ENCODE measurements around the gene TAF3.
"Not testable (repeated sequence)": the region's sequence is repeated elsewhere in the genome, so short reads cannot be mapped to it uniquely, and the experiment has no call there.

TAF3 gene

GRCh38 chr10:7818295-7819120 is at the start of gene TAF3:
TSS of gene TAF3 (plus strand) at chr10:7818505. CDS start at chr10:7818710, 205 bp downstream.
- FAIRE-seq (no peak), DNase-seq (ENCODE audit: insufficient read length, low spot score) (peak; percentile 49)
- TF ChIP-seq POLR2A (IDR thresholded peaks at IDR 0.05; ENCODE audit: low read depth, low read length): peak; percentile 82

- no peak for TF ChIP-seq POLR2A (IDR thresholded peaks at IDR 0.05; ENCODE audit: low read depth, low read length)
- FAIRE-seq (no peak), DNase-seq (ENCODE audit: insufficient read length, low spot score) (no peak)
Observed at GRCh38 chr10:7773845-7774801, 44.2 kb upstream of the TAF3 start.

GRCh38 chr10:7776777-7777176 is 41.5 kb upstream of the TAF3 start:
- FAIRE-seq (no peak), DNase-seq (ENCODE audit: insufficient read length, low spot score) (no peak)
- TF ChIP-seq POLR2A (IDR thresholded peaks at IDR 0.05; ENCODE audit: low read depth, low read length): no peak

- not testable (repeated sequence) for DNase-seq (ENCODE audit: insufficient read length, low spot score); FAIRE-seq
Observed at GRCh38 chr10:7782194-7782593, 36.1 kb upstream of the TAF3 start.

- DNase-seq (ENCODE audit: insufficient read length, low spot score): no peak
- TF ChIP-seq POLR2A (IDR thresholded peaks at IDR 0.05; ENCODE audit: low read depth, low read length): no peak
- FAIRE-seq: no peak
Observed at GRCh38 chr10:7786430-7786829, 31.9 kb upstream of the TAF3 start.

GRCh38 chr10:7787150-7787856 is 31.0 kb upstream of the TAF3 start:
- FAIRE-seq (no peak), DNase-seq (ENCODE audit: insufficient read length, low spot score) (no peak)
- no peak for TF ChIP-seq POLR2A (IDR thresholded peaks at IDR 0.05; ENCODE audit: low read depth, low read length)

GRCh38 chr10:7787857-7788638 is 30.3 kb upstream of the TAF3 start, which contains the start of the genes ATP5F1C and KIN:
TSS of gene ATP5F1C (plus strand) at chr10:7788177. CDS start at chr10:7788208, 31 bp downstream.
TSS of gene KIN (minus strand) at chr10:7787993. CDS start at chr10:7787933, 60 bp downstream.
- DNase-seq (ENCODE audit: insufficient read length, low spot score) (peak; percentile 78), FAIRE-seq (peak; percentile 77)
- TF ChIP-seq POLR2A (IDR thresholded peaks at IDR 0.05; ENCODE audit: low read depth, low read length): peak; percentile 94

- FAIRE-seq (no peak), DNase-seq (ENCODE audit: insufficient read length, low spot score) (no peak)
- TF ChIP-seq POLR2A (IDR thresholded peaks at IDR 0.05; ENCODE audit: low read depth, low read length): no peak
Observed at GRCh38 chr10:7788639-7789286, 29.5 kb upstream of the TAF3 start.

- no peak for TF ChIP-seq POLR2A (IDR thresholded peaks at IDR 0.05; ENCODE audit: low read depth, low read length)
- DNase-seq (ENCODE audit: insufficient read length, low spot score): no peak
- FAIRE-seq: no peak
Observed at GRCh38 chr10:7789390-7789789, 28.9 kb upstream of the TAF3 start.

GRCh38 chr10:7792541-7792940 is 25.8 kb upstream of the TAF3 start:
- TF ChIP-seq POLR2A (IDR thresholded peaks at IDR 0.05; ENCODE audit: low read depth, low read length): no peak
- no peak for FAIRE-seq
- no peak for DNase-seq (ENCODE audit: insufficient read length, low spot score)

GRCh38 chr10:7794251-7795026 is 23.9 kb upstream of the TAF3 start:
- FAIRE-seq (no peak), DNase-seq (ENCODE audit: insufficient read length, low spot score) (no peak)
- no peak for TF ChIP-seq POLR2A (IDR thresholded peaks at IDR 0.05; ENCODE audit: low read depth, low read length)

GRCh38 chr10:7795605-7796004 is 22.7 kb upstream of the TAF3 start:
- no peak for TF ChIP-seq POLR2A (IDR thresholded peaks at IDR 0.05; ENCODE audit: low read depth, low read length)
- no peak for FAIRE-seq
- DNase-seq (ENCODE audit: insufficient read length, low spot score): no peak
